Right lobe of liver (tissue), 6 donors: Measurements from ENCODE around the gene VAX1. TPM values are rescaled to one million over a fixed set of nuclear protein-coding genes. Genes with fewer than 3 reads are reported as not detected.
"Not testable (repeated sequence)": the region's sequence is repeated elsewhere in the genome, so short reads cannot be mapped to it uniquely, and the experiment has no call there.

Experiments
- ATAC-seq, 4 donors: fragments of 200-7000 bp; cut with Tn5 transposase; one replicate each; pipeline ENCODE4 v1.9.1; 2020; ENCODE audit warnings: mild to moderate bottlenecking in 4 of 4, moderate library complexity in 4 of 4
- DNase-seq, 3 donors: peaks; one replicate each; pipeline ENCODE4 v3.0.0-alpha.2; 2020
- H3K27ac ChIP-seq, 3 donors: fragments of 200-600 bp; one replicate each; pipeline ENCODE4 v1.8.0; 2022
- H3K27me3 ChIP-seq, 2 donors: fragments of 200-600 bp; one replicate each; pipeline ENCODE4 v1.8.0; 2022
- H3K36me3 ChIP-seq, 4 donors: fragments of 200-600 bp; sonication (generic) in 1 of 4; one replicate each; pipeline versions ENCODE4 v1.5.1 to v1.8.0; 2017 to 2022; ENCODE audit warnings: control low read depth in 1 of 4
- H3K4me1 ChIP-seq, 4 donors: fragments of 200-600 bp; sonication (generic) in 1 of 4; one replicate each; pipeline versions ENCODE4 v1.5.1 to v1.8.0; 2017 to 2022; ENCODE audit warnings: control low read depth in 1 of 4
- H3K4me3 ChIP-seq, 3 donors: fragments of 200-600 bp; one replicate each; pipeline ENCODE4 v1.8.0; 2022
- H3K9me3 ChIP-seq, 4 donors: fragments of 200-600 bp; sonication (generic) in 1 of 4; one replicate each; pipeline versions ENCODE4 v1.5.1 to v1.8.0; 2017 to 2022; ENCODE audit warnings: control low read depth in 1 of 4
- CTCF ChIP-seq, 4 donors: fragments of 200-600 bp in 3 of 4; fragments of 450-650 bp in 1 of 4; IDR thresholded peaks; one replicate each; pipeline versions ENCODE4 v1.5.1 to v1.8.0; 2016 to 2022; ENCODE audit warnings: antibody characterized with exemption in 4 of 4, mild to moderate bottlenecking in 2 of 4
- POLR2A ChIP-seq: fragments of 450-650 bp; IDR thresholded peaks from one replicate; pipeline ENCODE4 v1.6.1; 2017; ENCODE audit warnings: antibody characterized with exemption, mild to moderate bottlenecking
- WGBS: methylation state at CpG from one replicate; pipeline ENCODE4 v1.1.6; 2018; ENCODE audit warnings: low coverage, low lambda C conversion rate; ENCODE audit not compliant: insufficient coverage; ENCODE audit errors: missing lambda C conversion rate; 5-methylcytosine and 5-hydroxymethylcytosine counted together
- intact Hi-C, 2 donors: fragments of 100-400 bp; cut with DNase I; formaldehyde crosslinking; loops; one replicate each; pipeline versions ENCODE4 v1.11.2 to v1.14.1; 2022
- microRNA-seq, 2 donors: library from miRNA; unstranded; fragments of <30 nt; microRNA quantifications; one replicate each; pipeline ENCODE4, GENCODE V29; 2019 to 2020
- small RNA-seq, 2 experiments: library from RNA; depleted of rRNA; stranded (forward); fragments of <200 nt; gene quantifications; one replicate each; pipeline ENCODE3, GENCODE V24; 2016
- total RNA-seq, 6 experiments: library from RNA; depleted of rRNA in 2 of 6; stranded (reverse); fragments of >200 nt in 2 of 6; fragmentation: NEBNext Ultra II Directional in 3 of 6; extraction: Animal tissue kit (Norgen Biotek cat#: 25700) in 3 of 6; gene quantifications; one replicate each; pipeline versions ENCODE4 v1.1.0 to v1.2.4, GENCODE V29; 2016 to 2023
- donor health status: DM: no; HTN: yes; CAD: no.
- donor health status: DM: no; HTN: no; CAD: no.
- donor health status: DM: no; HTN: no; CAD: no.
- donor health status: DM: no; HTN: yes; CAD: no.
- donor health status: DM: no; HTN: yes; CAD: no.

VAX1 gene
- total RNA-seq, 6 experiments from 2014 or later: not detected

GRCh38 chr10:117090834-117091233 is 47.2 kb downstream of the VAX1 start:
- intact Hi-C loops: no loop called here

GRCh38 chr10:117087521-117087920 is 50.5 kb downstream of the VAX1 start:
- H3K9me3 ChIP-seq: no peaks in the 10 kb centered on the region
- H3K4me3 ChIP-seq: no peak overlapping the region
- no peaks in the 10 kb centered on the region for H3K36me3 ChIP-seq
- H3K27me3 ChIP-seq: no peaks in the 10 kb centered on the region
- intact Hi-C loops: no loop called here
- DNase-seq (no peak), ATAC-seq (no peak)
- H3K27ac ChIP-seq: no peak overlapping the region
- 66% methylated on average over 3 of the region's 3 CpGs for WGBS
- H3K4me1 ChIP-seq: no peaks in the 10 kb centered on the region
- TF ChIP-seq POLR2A (no peak), CTCF (IDR thresholded peaks at IDR 0.05) (no peak)

More at GRCh38 chr10:117090834-117091233, 47.2 kb downstream of the VAX1 start:
- H3K9me3 ChIP-seq: no peaks in the 10 kb centered on the region
- no peak for TF ChIP-seq CTCF (IDR thresholded peaks at IDR 0.05)
- TF ChIP-seq POLR2A: no peak
- no peak overlapping the region for H3K4me3 ChIP-seq
- H3K27ac ChIP-seq: no peak overlapping the region
- no peak for ATAC-seq
- no peak for DNase-seq
- no peaks in the 10 kb centered on the region for H3K4me1 ChIP-seq
- no peaks in the 10 kb centered on the region for H3K36me3 ChIP-seq
- H3K27me3 ChIP-seq: no peaks in the 10 kb centered on the region
- 87% methylated on average over 4 of the region's 4 CpGs for WGBS

GRCh38 chr10:117086546-117086945 is 51.5 kb downstream of the VAX1 start:
- ATAC-seq (no peak), DNase-seq (no peak)
- Histone ChIP-seq H3K4me3 (no peak overlapping the region), H3K4me1 (no peaks in the 10 kb centered on the region), H3K36me3 (no peaks in the 10 kb centered on the region), H3K27ac (no peak overlapping the region), H3K27me3 (no peaks in the 10 kb centered on the region), H3K9me3 (no peaks in the 10 kb centered on the region)
- intact Hi-C loops: no loop called here
- 65% methylated on average over 3 of the region's 3 CpGs for WGBS
- TF ChIP-seq CTCF (IDR thresholded peaks at IDR 0.05) (no peak), POLR2A (no peak)

- H3K9me3 ChIP-seq, H3K4me1 ChIP-seq, H3K27me3 ChIP-seq, H3K36me3 ChIP-seq, ATAC-seq, DNase-seq, intact Hi-C loops, H3K27ac ChIP-seq, H3K4me3 ChIP-seq: not testable (repeated sequence)
- WGBS: 78% methylated on average over 14 of the region's 31 CpGs
These were observed 53.4 kb downstream of the VAX1 start for GRCh38 chr10:117084421-117085246.

Small RNA genes within 50 kb of the gene (microRNA-seq; reads per million reads assigned to microRNA genes)
- gene MIR3663: 0 reads per million in 2 donors

Small RNA genes within 50 kb of the gene (small RNA-seq; reads per million reads assigned to genes)
- gene MIR3663: 0 to 0.13 reads per million in 2 experiments

Other genes with a start within 250 kb of the VAX1 start
- 10 to 100 TPM; 28.5 to 42.9 (median 31.7) TPM for gene SHTN1, start 133.1 kb downstream of the VAX1 start, total RNA-seq
- gene KCNK18, start 59.2 kb upstream of the VAX1 start, total RNA-seq: not detected
- 1 to 10 TPM in 1 of 6 experiments, under 1 TPM in 5; 0.04 to 1.1 (median 0.20) TPM for gene SLC18A2, start 102.8 kb upstream of the VAX1 start, total RNA-seq
- 10 to 100 TPM; 33.5 to 59.7 (median 46.4) TPM for gene PDZD8, start 237.2 kb upstream of the VAX1 start, total RNA-seq